WTC11 (cell line): Measurements from ENCODE around the gene RASAL2. TPM values are rescaled to one million over a fixed set of nuclear protein-coding genes. Genes with fewer than 3 reads are reported as not detected.

Source experiments
- ATAC-seq: fragments of 200-7000 bp; cut with Tn5 transposase; 2 replicates; pipeline ENCODE4 v1.10.0; 2021; ENCODE audit warnings: mild to moderate bottlenecking, moderate library complexity
- CTCF ChIA-PET: fragments of 300-600 bp; sonication (Branson Sonifier 250); formaldehyde crosslinking; loops from one replicate; lab custom pipeline; 2021; ENCODE audit warnings: antibody characterized with exemption; lab: Charles Lee
- POLR2A ChIA-PET: fragments of 350-600 bp; sonication (Branson Sonifier 250); formaldehyde crosslinking; loops from one replicate; lab custom pipeline; 2021; ENCODE audit warnings: antibody characterized with exemption; lab: Charles Lee
- DNase-seq: peaks from one replicate; pipeline ENCODE4 v3.0.0; 2021; ENCODE audit warnings: low spot score
- H3K27ac Mint-ChIP-seq: 2 replicates; pipeline ENCODE4 v1.8.0; 2021; ENCODE audit warnings: mixed read lengths
- H3K27me3 Mint-ChIP-seq: 2 replicates; pipeline ENCODE4 v1.8.0; 2021; ENCODE audit warnings: low read depth, mild to moderate bottlenecking, moderate library complexity, mixed read lengths
- H3K36me3 Mint-ChIP-seq: 2 replicates; pipeline ENCODE4 v1.8.0; 2021; ENCODE audit warnings: mixed read lengths
- H3K4me1 Mint-ChIP-seq: 2 replicates; pipeline ENCODE4 v1.8.0; 2022; ENCODE audit warnings: mixed read lengths
- H3K4me3 Mint-ChIP-seq: 2 replicates; pipeline ENCODE4 v1.8.0; 2021; ENCODE audit warnings: mild to moderate bottlenecking, moderate library complexity, mixed read lengths
- H3K9me3 Mint-ChIP-seq: 2 replicates; pipeline ENCODE4 v1.8.0; 2021; ENCODE audit warnings: mixed read lengths
- AFF4 ChIP-seq: sonication (generic); formaldehyde crosslinking; IDR thresholded peaks from 2 replicates; pipeline ENCODE4 v1.8.1; 2023; ENCODE audit warnings: mild to moderate bottlenecking, missing genetic modification reagents, borderline replicate concordance
- ATF2 ChIP-seq: sonication (generic); formaldehyde crosslinking; IDR thresholded peaks from 2 replicates; pipeline ENCODE4 v1.8.1; 2022; ENCODE audit warnings: low read depth, missing genetic modification reagents, borderline replicate concordance
- E2F4 ChIP-seq: sonication (generic); formaldehyde crosslinking; IDR thresholded peaks from 2 replicates; pipeline ENCODE4 v1.8.1; 2022; ENCODE audit warnings: low read depth, mild to moderate bottlenecking, moderate library complexity, missing genetic modification reagents, borderline replicate concordance
- FOXP1 ChIP-seq: sonication (generic); formaldehyde crosslinking; IDR thresholded peaks from 2 replicates; pipeline ENCODE4 v1.8.0; 2022; ENCODE audit warnings: missing genetic modification reagents, mild to moderate bottlenecking, moderate library complexity, borderline replicate concordance
- GTF2I ChIP-seq: fragments of 250-450 bp; sonication (Bioruptor Pico); conservative IDR thresholded peaks from 2 replicates; pipeline ENCODE4 v1.4.0; 2021; ENCODE audit warnings: mild to moderate bottlenecking
- JUN ChIP-seq: sonication (generic); formaldehyde crosslinking; IDR thresholded peaks from 2 replicates; pipeline ENCODE4 v1.8.0; 2023; ENCODE audit warnings: mild to moderate bottlenecking, missing genetic modification reagents
- NR2C2 ChIP-seq: sonication (generic); formaldehyde crosslinking; IDR thresholded peaks from 2 replicates; pipeline ENCODE4 v1.8.0; 2022; ENCODE audit warnings: mild to moderate bottlenecking, missing genetic modification reagents
- OVOL2 ChIP-seq: fragments of 250-450 bp; sonication (Bioruptor Pico); IDR thresholded peaks from 2 replicates; pipeline ENCODE4 v1.9.0; 2021; ENCODE audit warnings: mild to moderate bottlenecking, borderline replicate concordance
- TCF7 ChIP-seq: sonication (generic); formaldehyde crosslinking; IDR thresholded peaks from 2 replicates; pipeline ENCODE4 v1.8.0; 2022; ENCODE audit warnings: mild to moderate bottlenecking, low read depth, missing genetic modification reagents, moderate library complexity
- ZNF121 ChIP-seq: sonication (generic); formaldehyde crosslinking; IDR thresholded peaks from 2 replicates; pipeline ENCODE4 v1.8.0; 2023; ENCODE audit warnings: missing genetic modification reagents
- ZNF219 ChIP-seq: sonication (generic); formaldehyde crosslinking; IDR thresholded peaks from 2 replicates; pipeline ENCODE4 v1.8.0; 2023; ENCODE audit warnings: missing genetic modification reagents, mild to moderate bottlenecking, borderline replicate concordance
- ZNF281 ChIP-seq: sonication (generic); formaldehyde crosslinking; IDR thresholded peaks from 2 replicates; pipeline ENCODE4 v1.8.0; 2023; ENCODE audit warnings: mild to moderate bottlenecking, missing genetic modification reagents
- ZNF416 ChIP-seq: fragments of 250-450 bp; sonication (Bioruptor Pico); IDR thresholded peaks from 2 replicates; pipeline ENCODE4 v1.9.0; 2021; ENCODE audit warnings: mild to moderate bottlenecking, inconsistent platforms
- total RNA-seq: library from RNA; stranded (reverse); gene quantifications from 3 replicates; pipeline ENCODE4 v1.2.3, GENCODE V29; 2021
- TF ChIP-seq, protein P1 (sequence below): fragments of 250-450 bp; sonication (Bioruptor Pico); IDR thresholded peaks from 2 replicates; pipeline ENCODE4 v1.9.0; 2021; ENCODE audit warnings: mild to moderate bottlenecking, borderline replicate concordance
- TF ChIP-seq, protein P2 (sequence below): sonication (generic); formaldehyde crosslinking; IDR thresholded peaks from 2 replicates; pipeline ENCODE4 v1.8.1; 2023; ENCODE audit warnings: mild to moderate bottlenecking, missing genetic modification reagents, moderate library complexity
- TF ChIP-seq, protein P3 (sequence below): fragments of 250-450 bp; sonication (Bioruptor Pico); IDR thresholded peaks from 2 replicates; pipeline ENCODE4 v2.1.2; 2022; ENCODE audit warnings: mild to moderate bottlenecking, moderate library complexity

Gene RASAL2
- total RNA-seq, 1 experiment from 2014 or later = 29.5 TPM

DNA sequence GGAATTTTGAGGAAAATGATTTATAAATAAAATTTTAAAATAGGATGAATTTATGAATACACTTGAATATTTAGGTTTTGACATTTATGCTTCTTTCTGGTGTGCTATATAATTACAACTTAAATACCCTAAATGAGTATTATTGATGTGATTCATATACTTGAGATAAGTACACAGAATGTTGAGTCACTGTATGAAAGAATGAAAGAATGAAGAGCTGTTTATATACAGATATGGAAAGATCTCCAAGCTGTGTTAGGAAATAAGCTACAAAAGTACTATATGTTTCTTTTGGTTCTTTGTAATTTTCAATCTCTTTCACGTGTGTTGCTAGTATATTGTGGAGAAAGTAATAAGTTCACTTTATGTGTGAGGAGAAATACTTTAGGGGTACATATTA, 147.2 kb downstream of the RASAL2 start:
- ATAC-seq = no peak
- no peaks in the 10 kb centered on the region for H3K36me3 Mint-ChIP-seq
- H3K4me3 Mint-ChIP-seq = no peak overlapping the region
- ChIA-PET POLR2A (interaction anchor here (0.9 kb wide), 1 partner anchor 147 kb away, joined by 4 read pairs; the partner anchor contains the start of gene RASAL2), CTCF (interaction anchor here (0.7 to 1.7 kb wide), 6 partner anchors 9 to 47 kb away, joined by 3 to 7 read pairs (median 4); no protein-coding TSS in a partner anchor)
- TF ChIP-seq ATF2 (no peak), E2F4 (CRISPR knock-in tag) (no peak), ZNF416 (CRISPR knock-in tag) (no peak), FOXP1 (CRISPR knock-in tag) (no peak), AFF4 (no peak), NR2C2 (CRISPR knock-in tag) (no peak), ZNF281 (CRISPR knock-in tag) (no peak), TCF7 (no peak), GTF2I (CRISPR knock-in tag) (no peak), ZNF219 (CRISPR knock-in tag) (no peak), ZNF121 (CRISPR knock-in tag) (no peak), JUN (no peak), OVOL2 (CRISPR knock-in tag) (no peak)
- TF ChIP-seq, protein P1, sequence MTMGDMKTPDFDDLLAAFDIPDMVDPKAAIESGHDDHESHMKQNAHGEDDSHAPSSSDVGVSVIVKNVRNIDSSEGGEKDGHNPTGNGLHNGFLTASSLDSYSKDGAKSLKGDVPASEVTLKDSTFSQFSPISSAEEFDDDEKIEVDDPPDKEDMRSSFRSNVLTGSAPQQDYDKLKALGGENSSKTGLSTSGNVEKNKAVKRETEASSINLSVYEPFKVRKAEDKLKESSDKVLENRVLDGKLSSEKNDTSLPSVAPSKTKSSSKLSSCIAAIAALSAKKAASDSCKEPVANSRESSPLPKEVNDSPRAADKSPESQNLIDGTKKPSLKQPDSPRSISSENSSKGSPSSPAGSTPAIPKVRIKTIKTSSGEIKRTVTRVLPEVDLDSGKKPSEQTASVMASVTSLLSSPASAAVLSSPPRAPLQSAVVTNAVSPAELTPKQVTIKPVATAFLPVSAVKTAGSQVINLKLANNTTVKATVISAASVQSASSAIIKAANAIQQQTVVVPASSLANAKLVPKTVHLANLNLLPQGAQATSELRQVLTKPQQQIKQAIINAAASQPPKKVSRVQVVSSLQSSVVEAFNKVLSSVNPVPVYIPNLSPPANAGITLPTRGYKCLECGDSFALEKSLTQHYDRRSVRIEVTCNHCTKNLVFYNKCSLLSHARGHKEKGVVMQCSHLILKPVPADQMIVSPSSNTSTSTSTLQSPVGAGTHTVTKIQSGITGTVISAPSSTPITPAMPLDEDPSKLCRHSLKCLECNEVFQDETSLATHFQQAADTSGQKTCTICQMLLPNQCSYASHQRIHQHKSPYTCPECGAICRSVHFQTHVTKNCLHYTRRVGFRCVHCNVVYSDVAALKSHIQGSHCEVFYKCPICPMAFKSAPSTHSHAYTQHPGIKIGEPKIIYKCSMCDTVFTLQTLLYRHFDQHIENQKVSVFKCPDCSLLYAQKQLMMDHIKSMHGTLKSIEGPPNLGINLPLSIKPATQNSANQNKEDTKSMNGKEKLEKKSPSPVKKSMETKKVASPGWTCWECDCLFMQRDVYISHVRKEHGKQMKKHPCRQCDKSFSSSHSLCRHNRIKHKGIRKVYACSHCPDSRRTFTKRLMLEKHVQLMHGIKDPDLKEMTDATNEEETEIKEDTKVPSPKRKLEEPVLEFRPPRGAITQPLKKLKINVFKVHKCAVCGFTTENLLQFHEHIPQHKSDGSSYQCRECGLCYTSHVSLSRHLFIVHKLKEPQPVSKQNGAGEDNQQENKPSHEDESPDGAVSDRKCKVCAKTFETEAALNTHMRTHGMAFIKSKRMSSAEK (CRISPR knock-in tag) = no peak
- TF ChIP-seq, protein P2, sequence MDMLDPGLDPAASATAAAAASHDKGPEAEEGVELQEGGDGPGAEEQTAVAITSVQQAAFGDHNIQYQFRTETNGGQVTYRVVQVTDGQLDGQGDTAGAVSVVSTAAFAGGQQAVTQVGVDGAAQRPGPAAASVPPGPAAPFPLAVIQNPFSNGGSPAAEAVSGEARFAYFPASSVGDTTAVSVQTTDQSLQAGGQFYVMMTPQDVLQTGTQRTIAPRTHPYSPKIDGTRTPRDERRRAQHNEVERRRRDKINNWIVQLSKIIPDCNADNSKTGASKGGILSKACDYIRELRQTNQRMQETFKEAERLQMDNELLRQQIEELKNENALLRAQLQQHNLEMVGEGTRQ (CRISPR knock-in tag) = no peak
- TF ChIP-seq, protein P3, sequence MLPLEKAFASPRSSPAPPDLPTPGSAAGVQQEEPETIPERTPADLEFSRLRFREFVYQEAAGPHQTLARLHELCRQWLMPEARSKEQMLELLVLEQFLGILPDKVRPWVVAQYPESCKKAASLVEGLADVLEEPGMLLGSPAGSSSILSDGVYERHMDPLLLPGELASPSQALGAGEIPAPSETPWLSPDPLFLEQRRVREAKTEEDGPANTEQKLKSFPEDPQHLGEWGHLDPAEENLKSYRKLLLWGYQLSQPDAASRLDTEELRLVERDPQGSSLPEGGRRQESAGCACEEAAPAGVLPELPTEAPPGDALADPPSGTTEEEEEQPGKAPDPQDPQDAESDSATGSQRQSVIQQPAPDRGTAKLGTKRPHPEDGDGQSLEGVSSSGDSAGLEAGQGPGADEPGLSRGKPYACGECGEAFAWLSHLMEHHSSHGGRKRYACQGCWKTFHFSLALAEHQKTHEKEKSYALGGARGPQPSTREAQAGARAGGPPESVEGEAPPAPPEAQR = no peak
- no peak for DNase-seq
- H3K4me1 Mint-ChIP-seq = peaks cover 33% of the 10 kb centered on the region
- H3K9me3 Mint-ChIP-seq = peaks cover 6% of the 10 kb centered on the region
- no peaks in the 10 kb centered on the region for H3K27me3 Mint-ChIP-seq
- no peak overlapping the region for H3K27ac Mint-ChIP-seq
